ENCODE results near the gene PRR16.
A peak's percentile ranks its signal among the peaks of the same experiment; 100 is the strongest.

Gene PRR16

GRCh38 chr5:120516805-120517204 lies 52.7 kb downstream of the PRR16 start:
- DNase-seq (ENCODE audit: low read depth) = no peak

- no peak for DNase-seq (ENCODE audit: low read depth)
Measured at GRCh38 chr5:120517607-120518252, 53.6 kb downstream of the PRR16 start.

GRCh38 chr5:120518581-120518980 lies 54.5 kb downstream of the PRR16 start:
- DNase-seq (ENCODE audit: low read depth) = no peak

- DNase-seq (ENCODE audit: low read depth) = no peak
Measured at GRCh38 chr5:120527251-120527650, 63.2 kb downstream of the PRR16 start.

GRCh38 chr5:120528609-120529008 lies 64.5 kb downstream of the PRR16 start:
- DNase-seq (ENCODE audit: low read depth) = no peak

- no peak for DNase-seq (ENCODE audit: low read depth)
Measured at GRCh38 chr5:120529386-120529785, 65.3 kb downstream of the PRR16 start.

DNA sequence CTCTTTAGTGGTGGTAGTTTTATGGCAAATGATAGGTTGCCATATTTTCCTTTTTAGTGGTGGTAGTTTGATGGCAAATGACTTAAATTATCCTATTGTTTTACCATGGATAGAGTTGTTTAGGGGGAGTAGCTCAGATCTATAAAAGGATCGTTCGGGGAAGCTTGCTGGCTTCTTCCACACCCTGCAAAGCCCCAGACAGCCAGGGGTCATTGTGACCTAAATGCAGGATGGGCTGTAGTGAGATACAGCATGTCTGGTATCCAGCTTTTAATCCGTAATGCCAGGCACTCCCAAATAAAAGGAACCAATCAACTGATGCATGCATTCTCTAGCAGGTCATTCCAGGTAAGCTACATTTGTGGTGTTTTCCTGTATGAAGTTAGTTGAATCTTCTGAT lies 67.1 kb downstream of the PRR16 start:
- DNase-seq (ENCODE audit: low read depth) = no peak

DNA sequence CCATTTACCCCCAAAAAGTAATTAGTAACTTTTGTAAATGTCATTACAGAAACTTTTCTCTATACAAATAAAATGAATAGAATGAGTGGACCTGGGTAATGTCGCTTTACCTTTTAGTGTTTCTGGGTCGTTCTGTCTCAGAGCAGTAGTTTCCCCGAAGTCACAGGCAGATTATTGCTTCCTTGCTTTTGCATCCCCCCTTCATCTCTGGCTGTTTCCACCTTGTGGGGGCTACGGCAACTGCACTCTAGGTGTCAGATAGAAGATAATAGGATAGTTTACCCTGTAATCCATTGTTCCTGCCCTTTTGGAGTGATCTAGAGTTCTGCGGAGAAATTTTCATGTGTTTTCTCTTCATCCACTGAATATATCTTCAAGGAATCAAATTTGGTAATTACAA lies 68.7 kb downstream of the PRR16 start:
- DNase-seq (ENCODE audit: low read depth) = no peak

GRCh38 chr5:120533581-120533980 lies 69.5 kb downstream of the PRR16 start:
- no peak for DNase-seq (ENCODE audit: low read depth)

DNA sequence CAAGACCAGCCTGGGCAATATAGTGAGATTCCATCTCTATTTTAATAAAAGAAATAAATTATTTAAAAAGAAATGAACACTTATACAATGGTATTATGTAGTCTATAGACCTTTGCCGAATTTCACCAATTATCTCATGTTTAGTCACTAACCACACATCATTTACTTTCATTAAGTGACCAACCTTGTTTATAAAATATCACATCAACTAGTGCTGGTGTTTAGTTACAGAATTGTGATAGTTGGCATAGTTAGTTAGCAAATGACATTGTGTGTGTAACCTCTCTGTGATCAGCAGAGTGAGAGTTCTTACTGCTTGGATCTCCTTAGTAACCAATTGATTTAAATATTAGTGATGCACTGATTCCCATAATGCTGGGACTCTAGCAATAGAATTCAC lies 71.8 kb downstream of the PRR16 start:
- DNase-seq (ENCODE audit: low read depth) = no peak

GRCh38 chr5:120538149-120538548 lies 74.0 kb downstream of the PRR16 start:
- no peak for DNase-seq (ENCODE audit: low read depth)

GRCh38 chr5:120538644-120539043 lies 74.5 kb downstream of the PRR16 start:
- DNase-seq (ENCODE audit: low read depth) = no peak

DNA sequence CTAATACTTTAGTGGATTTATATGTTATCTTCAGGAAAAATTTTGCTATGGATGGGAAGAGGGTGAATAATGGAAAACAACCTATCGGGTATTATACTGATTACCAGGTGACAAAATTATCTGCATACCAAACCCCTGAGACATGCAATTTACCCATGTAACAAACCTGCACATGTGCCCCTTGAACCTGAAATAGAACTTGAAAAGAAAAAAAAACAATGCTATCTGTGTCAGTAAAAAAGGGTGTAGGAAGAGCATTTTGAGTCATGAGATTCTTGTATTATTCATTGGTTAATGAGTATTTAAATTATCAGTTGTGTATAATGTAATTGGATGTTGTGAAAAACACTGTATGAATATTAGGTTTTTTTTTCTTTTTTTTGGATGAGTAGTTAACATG lies 75.4 kb downstream of the PRR16 start:
- no peak for DNase-seq (ENCODE audit: low read depth)

- DNase-seq (ENCODE audit: low read depth) = no peak
Measured at GRCh38 chr5:120540097-120540496, 76.0 kb downstream of the PRR16 start.

DNA sequence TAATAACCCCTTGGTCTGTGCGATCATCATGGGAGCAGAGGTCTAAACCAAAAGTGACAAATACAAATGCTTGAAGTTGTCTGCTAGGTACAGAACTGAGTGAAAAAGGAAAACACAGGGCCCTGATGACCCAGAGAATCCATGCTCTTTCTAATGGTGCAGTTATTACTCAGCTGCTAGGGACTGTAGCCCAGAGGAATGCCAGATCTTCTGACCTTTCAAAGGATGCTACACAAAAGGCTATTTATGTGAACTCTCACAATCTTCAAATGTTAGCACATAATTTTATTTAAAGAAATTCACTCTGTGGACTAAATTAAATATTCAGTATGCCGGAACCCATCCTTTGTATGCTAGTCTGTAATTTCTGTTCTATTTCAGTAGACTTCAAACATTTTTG lies 79.9 kb downstream of the PRR16 start:
- DNase-seq (ENCODE audit: low read depth) = no peak

DNA sequence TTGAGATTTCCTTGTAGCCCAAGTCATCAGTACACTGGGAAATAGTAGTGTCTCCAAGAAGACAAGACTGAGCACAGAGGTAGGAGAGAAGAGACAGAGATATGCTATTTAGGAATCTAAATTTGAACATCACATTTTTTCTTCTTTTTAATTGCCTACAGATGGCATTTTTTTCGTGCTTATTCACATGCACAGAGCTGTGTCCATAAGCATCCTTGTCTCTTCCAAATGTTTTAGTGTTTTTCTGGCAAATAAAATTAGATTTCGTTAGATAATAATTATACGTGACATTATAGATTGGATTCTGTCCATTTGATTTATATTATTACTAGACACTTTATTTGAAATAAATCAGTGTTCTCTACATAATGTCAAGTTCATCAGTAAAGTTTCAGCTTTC lies 80.9 kb downstream of the PRR16 start:
- no peak for DNase-seq (ENCODE audit: low read depth)

DNA sequence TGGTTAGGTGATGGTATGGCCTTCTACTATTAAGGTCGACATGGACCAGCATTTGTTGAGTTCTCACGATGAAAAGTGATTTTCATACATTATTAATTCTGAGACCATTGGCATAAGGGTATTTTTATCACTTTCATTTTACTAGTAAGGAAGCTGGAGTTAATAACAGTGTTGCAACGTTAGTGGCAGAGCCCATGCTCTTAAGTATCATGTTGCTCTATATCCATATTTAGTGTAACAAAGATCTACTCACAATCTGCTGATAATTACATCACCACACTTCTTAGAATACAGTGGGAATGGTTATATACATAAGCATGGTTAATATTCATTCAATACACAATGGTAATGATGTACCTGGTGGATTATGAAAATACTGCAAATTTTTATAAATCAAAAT lies 81.9 kb downstream of the PRR16 start:
- peak; percentile 34 for DNase-seq (ENCODE audit: low read depth)

GRCh38 chr5:120546922-120547321 lies 82.8 kb downstream of the PRR16 start:
- no peak for DNase-seq (ENCODE audit: low read depth)

GRCh38 chr5:120550358-120550757 lies 86.3 kb downstream of the PRR16 start:
- no peak for DNase-seq (ENCODE audit: low read depth)

DNA sequence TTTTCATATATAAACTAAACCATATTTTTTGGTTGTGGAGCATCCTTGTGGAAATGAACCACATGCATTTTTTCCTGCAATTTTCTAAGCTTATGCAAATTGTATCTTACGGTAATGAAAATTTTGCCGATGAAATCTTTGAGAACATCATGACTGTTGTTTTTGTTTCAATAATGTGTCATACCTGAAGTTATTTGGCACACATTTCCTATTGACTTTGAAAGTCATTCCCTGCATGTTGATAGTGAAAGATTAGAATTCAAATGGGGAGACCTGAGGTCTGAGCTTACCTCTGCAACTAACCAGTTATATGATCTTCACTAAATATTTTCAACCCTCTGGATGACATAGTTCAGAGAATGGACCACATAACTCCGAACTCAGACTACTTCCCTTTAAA lies 88.5 kb downstream of the PRR16 start:
- no peak for DNase-seq (ENCODE audit: low read depth)

GRCh38 chr5:120555345-120555744 lies 91.2 kb downstream of the PRR16 start:
- DNase-seq (ENCODE audit: low read depth) = no peak

DNA sequence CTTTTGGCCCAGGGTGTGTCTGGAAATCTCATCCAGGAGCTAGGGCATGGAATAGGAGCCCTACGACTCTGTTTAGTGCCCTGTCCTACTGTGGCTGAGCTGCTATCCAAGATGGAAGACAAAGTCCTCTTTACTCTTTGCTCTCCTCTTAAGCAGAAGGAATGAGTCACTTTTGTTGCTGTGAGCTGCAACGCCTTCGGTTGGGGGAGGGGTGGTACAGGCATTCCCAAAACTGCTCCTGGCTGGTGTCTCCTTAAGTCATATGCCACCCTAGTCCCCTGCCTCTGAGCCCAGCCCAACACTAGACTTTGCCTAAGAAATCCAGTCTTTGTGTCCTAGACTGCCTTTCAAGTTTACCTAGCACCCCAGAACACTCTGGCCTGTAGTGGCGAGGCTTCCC lies 99.9 kb downstream of the PRR16 start:
- DNase-seq (ENCODE audit: low read depth) = no peak

DNA sequence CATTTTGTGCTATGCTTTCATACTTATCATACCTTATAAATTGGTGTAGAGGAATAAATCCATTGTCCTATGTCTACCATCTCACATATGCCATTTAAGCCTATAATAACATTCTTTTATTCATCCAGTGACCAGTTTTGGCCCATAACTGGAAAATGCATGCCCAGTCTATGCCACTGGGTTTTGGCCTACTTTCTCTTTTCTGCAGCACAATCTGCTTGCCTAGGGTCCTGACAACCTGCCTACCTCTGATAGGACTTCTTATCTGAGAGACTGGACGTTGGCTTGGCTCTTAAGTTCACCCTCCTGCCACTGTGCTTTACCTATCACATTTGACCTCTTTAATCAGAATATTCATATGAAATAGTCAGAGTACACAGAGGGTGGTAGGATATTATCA lies 103.0 kb downstream of the PRR16 start:
- no peak for DNase-seq (ENCODE audit: low read depth)

DNA sequence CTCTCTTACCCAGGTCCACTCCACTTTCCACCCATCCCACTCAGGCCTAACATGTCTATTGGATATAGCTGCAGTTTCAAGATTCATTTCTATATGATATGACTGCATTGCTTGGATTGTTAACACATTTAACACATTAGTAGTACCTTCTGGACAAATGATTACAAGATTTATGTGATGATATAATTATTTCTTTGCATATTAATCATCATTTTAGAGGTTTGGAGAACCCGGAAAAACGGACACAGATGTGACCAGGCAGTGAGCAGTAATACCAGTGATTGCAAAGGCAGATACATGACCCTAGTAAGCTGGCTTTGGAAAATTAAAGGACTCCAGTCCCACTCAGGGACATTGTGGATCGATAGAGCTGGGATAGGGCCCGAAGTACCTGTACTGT lies 103.8 kb downstream of the PRR16 start:
- no peak for DNase-seq (ENCODE audit: low read depth)

DNA sequence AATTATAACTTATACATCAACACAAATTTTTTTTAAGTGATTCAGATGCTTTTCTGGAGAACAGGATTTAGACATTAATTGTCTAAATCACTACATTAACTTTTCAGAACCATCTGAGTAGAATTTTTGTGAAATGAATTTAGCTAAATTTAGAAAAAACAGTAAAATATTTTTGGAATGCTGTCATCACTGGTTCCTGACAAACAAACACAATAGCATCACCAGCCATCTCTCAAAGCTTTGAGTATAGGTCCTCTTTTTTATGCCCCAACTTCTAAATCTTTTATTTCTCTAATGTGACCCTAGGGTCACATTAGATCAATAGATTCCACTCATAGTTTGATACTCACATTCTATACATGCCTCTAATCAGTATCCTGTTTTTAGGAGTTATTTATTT lies 104.6 kb downstream of the PRR16 start:
- no peak for DNase-seq (ENCODE audit: low read depth)

Data from fibroblast of the conjunctiva (primary cell).